ENCODE measurements around the gene CEP112. TPM values are rescaled to one million over a fixed set of nuclear protein-coding genes. Genes with fewer than 3 reads are reported as not detected.

CEP112 gene
- total RNA-seq, 1 experiment from 2014 or later, result 6.1 TPM

DNA sequence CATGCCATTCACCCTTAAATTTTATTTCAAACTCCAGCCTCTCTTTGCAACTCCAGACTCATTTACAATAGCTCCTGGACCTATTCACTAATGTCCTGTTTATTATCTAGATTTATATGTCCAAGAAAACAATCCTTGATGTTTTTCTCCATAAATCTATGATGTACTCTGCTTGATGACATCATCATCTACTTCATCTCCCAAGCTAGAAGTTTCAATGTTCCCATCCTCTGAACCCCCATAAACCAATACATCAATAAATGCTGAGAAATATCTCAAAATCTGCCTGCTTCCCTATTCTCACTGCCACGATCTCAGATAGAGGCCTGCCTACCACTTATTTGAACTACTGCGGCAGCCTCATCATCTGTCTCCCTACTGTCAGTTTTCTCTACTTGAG, 4.2 kb downstream of the CEP112 start:
- no peak for ATAC-seq
- ChIA-PET CTCF (interaction anchor here (1.2 to 1.9 kb wide), 2 partner anchors 22 to 956 kb away, joined by 3 to 4 read pairs; no protein-coding TSS in a partner anchor), POLR2A (interaction anchor here (0.6 kb wide), 1 partner anchor 372 kb away, joined by 4 read pairs; no protein-coding TSS in a partner anchor)
- H3K4me3 Mint-ChIP-seq, result no peak overlapping the region
- H3K36me3 Mint-ChIP-seq, result no peaks in the 10 kb centered on the region
- no peak for DNase-seq (ENCODE audit: low spot score)
- 0 out of 2 replicates have a peak, but pooled peaks cover 3% of the 10 kb centered on the region for H3K9me3 Mint-ChIP-seq
- TF ChIP-seq, protein P1, sequence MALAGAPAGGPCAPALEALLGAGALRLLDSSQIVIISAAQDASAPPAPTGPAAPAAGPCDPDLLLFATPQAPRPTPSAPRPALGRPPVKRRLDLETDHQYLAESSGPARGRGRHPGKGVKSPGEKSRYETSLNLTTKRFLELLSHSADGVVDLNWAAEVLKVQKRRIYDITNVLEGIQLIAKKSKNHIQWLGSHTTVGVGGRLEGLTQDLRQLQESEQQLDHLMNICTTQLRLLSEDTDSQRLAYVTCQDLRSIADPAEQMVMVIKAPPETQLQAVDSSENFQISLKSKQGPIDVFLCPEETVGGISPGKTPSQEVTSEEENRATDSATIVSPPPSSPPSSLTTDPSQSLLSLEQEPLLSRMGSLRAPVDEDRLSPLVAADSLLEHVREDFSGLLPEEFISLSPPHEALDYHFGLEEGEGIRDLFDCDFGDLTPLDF (CRISPR knock-in tag; IDR thresholded peaks at IDR 0.05), result no peak
- TF ChIP-seq PRRX2 (CRISPR knock-in tag; IDR thresholded peaks at IDR 0.05) (no peak), ATF1 (CRISPR knock-in tag; IDR thresholded peaks at IDR 0.05) (no peak), ZNF425 (CRISPR knock-in tag; conservative IDR thresholded peaks at IDR 0.05) (no peak), CREB1 (CRISPR knock-in tag; IDR thresholded peaks at IDR 0.05) (no peak), ATF2 (CRISPR knock-in tag; IDR thresholded peaks at IDR 0.05; ENCODE audit: borderline replicate concordance, low read depth) (no peak), HMGA2 (CRISPR knock-in tag; IDR thresholded peaks at IDR 0.05) (no peak)
- peaks cover 9% of the 10 kb centered on the region for H3K4me1 Mint-ChIP-seq
- no peak overlapping the region for H3K27ac Mint-ChIP-seq
- peaks cover 7% of the 10 kb centered on the region for H3K27me3 Mint-ChIP-seq (ENCODE audit: low read depth)

DNA sequence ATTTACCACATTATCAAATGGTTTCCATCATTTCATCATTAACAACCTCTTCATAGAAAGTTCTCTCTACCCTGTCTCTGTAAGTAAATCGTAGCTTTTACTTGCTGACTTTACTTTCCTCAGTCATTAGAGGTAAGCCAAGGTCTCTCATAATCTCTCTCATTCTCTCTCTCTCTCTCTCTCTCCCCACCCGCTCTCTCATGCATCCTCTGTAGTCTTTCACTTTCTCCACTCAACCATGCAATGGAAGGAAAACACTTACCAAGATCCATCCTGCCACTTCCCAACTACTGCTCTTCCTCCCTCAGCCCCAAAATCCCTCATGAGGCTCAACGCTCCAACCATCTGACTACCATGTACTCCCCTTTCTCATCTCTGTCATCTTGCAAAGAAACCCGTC, 6.1 kb downstream of the CEP112 start:
- ChIA-PET POLR2A (no interaction called here), CTCF (no interaction called here)
- Mint-ChIP-seq H3K27me3 (ENCODE audit: low read depth) (peaks cover under 1% of the 10 kb centered on the region), H3K4me3 (no peak overlapping the region), H3K9me3 (0 out of 2 replicates have a peak, but pooled peaks cover 3% of the 10 kb centered on the region), H3K27ac (no peak overlapping the region), H3K4me1 (peaks cover 1% of the 10 kb centered on the region), H3K36me3 (no peaks in the 10 kb centered on the region)
- DNase-seq (ENCODE audit: low spot score) (no peak), ATAC-seq (no peak)
- TF ChIP-seq ZNF396 (CRISPR knock-in tag; IDR thresholded peaks at IDR 0.05; ENCODE audit: borderline replicate concordance) (no peak), MAX (CRISPR knock-in tag; IDR thresholded peaks at IDR 0.05) (no peak), RELA (CRISPR knock-in tag; IDR thresholded peaks at IDR 0.05; ENCODE audit: borderline replicate concordance) (no peak), CREB1 (CRISPR knock-in tag; IDR thresholded peaks at IDR 0.05) (no peak)
- TF ChIP-seq, protein P2, sequence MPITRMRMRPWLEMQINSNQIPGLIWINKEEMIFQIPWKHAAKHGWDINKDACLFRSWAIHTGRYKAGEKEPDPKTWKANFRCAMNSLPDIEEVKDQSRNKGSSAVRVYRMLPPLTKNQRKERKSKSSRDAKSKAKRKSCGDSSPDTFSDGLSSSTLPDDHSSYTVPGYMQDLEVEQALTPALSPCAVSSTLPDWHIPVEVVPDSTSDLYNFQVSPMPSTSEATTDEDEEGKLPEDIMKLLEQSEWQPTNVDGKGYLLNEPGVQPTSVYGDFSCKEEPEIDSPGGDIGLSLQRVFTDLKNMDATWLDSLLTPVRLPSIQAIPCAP (CRISPR knock-in tag; IDR thresholded peaks at IDR 0.05), result no peak
- TF ChIP-seq, protein P3, sequence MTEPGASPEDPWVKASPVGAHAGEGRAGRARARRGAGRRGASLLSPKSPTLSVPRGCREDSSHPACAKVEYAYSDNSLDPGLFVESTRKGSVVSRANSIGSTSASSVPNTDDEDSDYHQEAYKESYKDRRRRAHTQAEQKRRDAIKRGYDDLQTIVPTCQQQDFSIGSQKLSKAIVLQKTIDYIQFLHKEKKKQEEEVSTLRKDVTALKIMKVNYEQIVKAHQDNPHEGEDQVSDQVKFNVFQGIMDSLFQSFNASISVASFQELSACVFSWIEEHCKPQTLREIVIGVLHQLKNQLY (CRISPR knock-in tag; IDR thresholded peaks at IDR 0.05), result no peak
- TF ChIP-seq, protein P4, sequence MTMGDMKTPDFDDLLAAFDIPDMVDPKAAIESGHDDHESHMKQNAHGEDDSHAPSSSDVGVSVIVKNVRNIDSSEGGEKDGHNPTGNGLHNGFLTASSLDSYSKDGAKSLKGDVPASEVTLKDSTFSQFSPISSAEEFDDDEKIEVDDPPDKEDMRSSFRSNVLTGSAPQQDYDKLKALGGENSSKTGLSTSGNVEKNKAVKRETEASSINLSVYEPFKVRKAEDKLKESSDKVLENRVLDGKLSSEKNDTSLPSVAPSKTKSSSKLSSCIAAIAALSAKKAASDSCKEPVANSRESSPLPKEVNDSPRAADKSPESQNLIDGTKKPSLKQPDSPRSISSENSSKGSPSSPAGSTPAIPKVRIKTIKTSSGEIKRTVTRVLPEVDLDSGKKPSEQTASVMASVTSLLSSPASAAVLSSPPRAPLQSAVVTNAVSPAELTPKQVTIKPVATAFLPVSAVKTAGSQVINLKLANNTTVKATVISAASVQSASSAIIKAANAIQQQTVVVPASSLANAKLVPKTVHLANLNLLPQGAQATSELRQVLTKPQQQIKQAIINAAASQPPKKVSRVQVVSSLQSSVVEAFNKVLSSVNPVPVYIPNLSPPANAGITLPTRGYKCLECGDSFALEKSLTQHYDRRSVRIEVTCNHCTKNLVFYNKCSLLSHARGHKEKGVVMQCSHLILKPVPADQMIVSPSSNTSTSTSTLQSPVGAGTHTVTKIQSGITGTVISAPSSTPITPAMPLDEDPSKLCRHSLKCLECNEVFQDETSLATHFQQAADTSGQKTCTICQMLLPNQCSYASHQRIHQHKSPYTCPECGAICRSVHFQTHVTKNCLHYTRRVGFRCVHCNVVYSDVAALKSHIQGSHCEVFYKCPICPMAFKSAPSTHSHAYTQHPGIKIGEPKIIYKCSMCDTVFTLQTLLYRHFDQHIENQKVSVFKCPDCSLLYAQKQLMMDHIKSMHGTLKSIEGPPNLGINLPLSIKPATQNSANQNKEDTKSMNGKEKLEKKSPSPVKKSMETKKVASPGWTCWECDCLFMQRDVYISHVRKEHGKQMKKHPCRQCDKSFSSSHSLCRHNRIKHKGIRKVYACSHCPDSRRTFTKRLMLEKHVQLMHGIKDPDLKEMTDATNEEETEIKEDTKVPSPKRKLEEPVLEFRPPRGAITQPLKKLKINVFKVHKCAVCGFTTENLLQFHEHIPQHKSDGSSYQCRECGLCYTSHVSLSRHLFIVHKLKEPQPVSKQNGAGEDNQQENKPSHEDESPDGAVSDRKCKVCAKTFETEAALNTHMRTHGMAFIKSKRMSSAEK (CRISPR knock-in tag; IDR thresholded peaks at IDR 0.05; ENCODE audit: borderline replicate concordance), result no peak
- TF ChIP-seq, protein P5, sequence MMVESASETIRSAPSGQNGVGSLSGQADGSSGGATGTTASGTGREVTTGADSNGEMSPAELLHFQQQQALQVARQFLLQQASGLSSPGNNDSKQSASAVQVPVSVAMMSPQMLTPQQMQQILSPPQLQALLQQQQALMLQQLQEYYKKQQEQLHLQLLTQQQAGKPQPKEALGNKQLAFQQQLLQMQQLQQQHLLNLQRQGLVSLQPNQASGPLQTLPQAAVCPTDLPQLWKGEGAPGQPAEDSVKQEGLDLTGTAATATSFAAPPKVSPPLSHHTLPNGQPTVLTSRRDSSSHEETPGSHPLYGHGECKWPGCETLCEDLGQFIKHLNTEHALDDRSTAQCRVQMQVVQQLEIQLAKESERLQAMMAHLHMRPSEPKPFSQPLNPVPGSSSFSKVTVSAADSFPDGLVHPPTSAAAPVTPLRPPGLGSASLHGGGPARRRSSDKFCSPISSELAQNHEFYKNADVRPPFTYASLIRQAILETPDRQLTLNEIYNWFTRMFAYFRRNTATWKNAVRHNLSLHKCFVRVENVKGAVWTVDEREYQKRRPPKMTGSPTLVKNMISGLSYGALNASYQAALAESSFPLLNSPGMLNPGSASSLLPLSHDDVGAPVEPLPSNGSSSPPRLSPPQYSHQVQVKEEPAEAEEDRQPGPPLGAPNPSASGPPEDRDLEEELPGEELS (CRISPR knock-in tag; IDR thresholded peaks at IDR 0.05), result no peak

Measured in WTC11 (cell line).